CD4-positive, alpha-beta T cell (primary cell): Measurements from ENCODE around the gene ROR1. TPM values are rescaled to one million over a fixed set of nuclear protein-coding genes. Genes with fewer than 3 reads are reported as not detected.

ENCODE experiments used
- ATAC-seq: fragments of 200-7000 bp; cut with Tn5 transposase; one replicate; pipeline ENCODE4 v1.10.0; 2022; ENCODE audit warnings: mild to moderate bottlenecking; ENCODE audit not compliant: poor library complexity
- CTCF ChIA-PET: fragments of 350-600 bp; sonication (Branson Sonifier 250); formaldehyde crosslinking; loops from one replicate; lab custom pipeline; 2021; ENCODE audit warnings: antibody characterized with exemption, inconsistent platforms; lab: Charles Lee
- POLR2A ChIA-PET: fragments of 350-600 bp; sonication (Branson Sonifier 250); formaldehyde crosslinking; loops from one replicate; lab custom pipeline; 2021; ENCODE audit warnings: antibody characterized with exemption, inconsistent platforms; lab: Charles Lee
- DNase-seq, 14 experiments: peaks; one replicate each; pipeline ENCODE4 v3.0.0-alpha.2; 2013 to 2020; ENCODE audit warnings: mixed read lengths in 2 of 14
- H3K27ac ChIP-seq, 2 donors: one replicate each; pipeline versions ENCODE4 v1.5.1 to v1.7.0; 2013; ENCODE audit warnings: low read length in 2 of 2, low read depth in 1 of 2, mild to moderate bottlenecking in 1 of 2
- H3K27me3 ChIP-seq, 2 experiments: 1 replicate in 1 of 2; 2 replicates in 1 of 2; pipeline versions ENCODE4 v1.6.1 to v1.7.0; 2013; ENCODE audit warnings: low read length in 2 of 2, control low read depth in 1 of 2, mild to moderate bottlenecking in 1 of 2, moderate library complexity in 1 of 2; ENCODE audit not compliant: insufficient read depth in 2 of 2, control insufficient read depth in 1 of 2
- H3K36me3 ChIP-seq: one replicate; pipeline ENCODE4 v1.6.1; 2013; ENCODE audit warnings: low read length, control low read depth; ENCODE audit not compliant: insufficient read depth
- H3K4me1 ChIP-seq: one replicate; pipeline ENCODE4 v1.6.1; 2013; ENCODE audit warnings: low read length, control low read depth; ENCODE audit not compliant: insufficient read depth
- H3K4me3 ChIP-seq: one replicate; pipeline ENCODE4 v1.5.1; 2013; ENCODE audit warnings: mild to moderate bottlenecking, low read length, moderate library complexity
- H3K9me3 ChIP-seq, 2 experiments: 1 replicate in 1 of 2; 2 replicates in 1 of 2; pipeline versions ENCODE4 v1.6.1 to v1.7.0; 2013; ENCODE audit warnings: low read length in 2 of 2, mild to moderate bottlenecking in 2 of 2, control low read depth in 1 of 2, moderate library complexity in 1 of 2; ENCODE audit not compliant: control insufficient read depth in 1 of 2, insufficient read depth in 1 of 2
- H3K27ac Mint-ChIP-seq: one replicate; pipeline ENCODE4 v1.8.0; 2020; ENCODE audit warnings: mixed read lengths
- H3K27me3 Mint-ChIP-seq: one replicate; pipeline ENCODE4 v1.8.0; 2021; ENCODE audit warnings: mixed read lengths
- H3K36me3 Mint-ChIP-seq: one replicate; pipeline ENCODE4 v1.8.0; 2021; ENCODE audit warnings: low read depth, mixed read lengths
- H3K4me1 Mint-ChIP-seq: one replicate; pipeline ENCODE4 v1.8.0; 2021; ENCODE audit warnings: low read depth, mixed read lengths
- H3K4me3 Mint-ChIP-seq: one replicate; pipeline ENCODE4 v1.8.0; 2020; ENCODE audit warnings: mild to moderate bottlenecking, mixed read lengths
- H3K9me3 Mint-ChIP-seq: one replicate; pipeline ENCODE4 v1.8.0; 2020; ENCODE audit warnings: mixed read lengths
- intact Hi-C, 2 experiments: fragments of 100-400 bp; cut with DNase I in 1 of 2; cut with micrococcal nuclease in 1 of 2; formaldehyde crosslinking; loops; one replicate each; pipeline versions ENCODE4 v1.15.1 to v1.9.0; 2023 to 2025; cut with DNase I, micrococcal nuclease
- total RNA-seq, 174 experiments: library from RNA in 2 of 174; stranded (reverse) in 2 of 174; gene quantifications; one replicate each; pipeline ENCODE4 v1.2.3 and lab custom pipeline; 2021 to 2026
- TF ChIP-seq, protein P1 (sequence below): fragments of 200-600 bp; IDR thresholded peaks from one replicate; pipeline ENCODE4 v1.8.0; 2022; ENCODE audit warnings: antibody characterized with exemption, mild to moderate bottlenecking

Gene ROR1
- total RNA-seq, 2 experiments from 2014 or later: not detected

DNA sequence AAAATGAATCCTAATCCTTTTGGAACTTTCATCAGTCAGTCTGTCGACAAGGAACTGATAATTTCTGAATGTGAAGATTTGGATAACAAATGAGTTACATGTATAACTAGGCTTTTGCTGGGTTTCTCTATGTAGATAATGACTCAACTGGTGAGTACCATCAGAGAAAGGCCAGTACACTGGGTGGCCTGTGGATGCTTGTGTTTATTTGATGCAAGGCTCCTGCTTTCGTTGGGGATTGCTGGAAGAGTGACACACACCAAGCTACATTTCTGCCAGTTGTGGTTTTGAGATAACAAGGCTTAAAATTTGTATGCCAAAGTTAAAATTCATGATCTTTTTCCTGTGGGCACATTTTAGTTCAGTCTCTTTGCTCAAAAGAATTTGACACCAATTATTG is 314.0 kb downstream of the ROR1 start:
- Mint-ChIP-seq H3K9me3 (no peaks in the 10 kb centered on the region), H3K4me3 (no peak overlapping the region), H3K27me3 (no peaks in the 10 kb centered on the region), H3K36me3 (no peaks in the 10 kb centered on the region), H3K27ac (no peak overlapping the region), H3K4me1 (no peaks in the 10 kb centered on the region)
- POLR2A ChIA-PET: no interaction called here
- DNase-seq (no peak), ATAC-seq (no peak)
- peaks cover 0 to 3% of the 10 kb centered on the region in 2 experiments for H3K9me3 ChIP-seq
- intact Hi-C loops: no loop called here
- peaks cover 0 to 3% of the 10 kb centered on the region in 2 experiments for H3K27me3 ChIP-seq
- H3K4me1 ChIP-seq: no peaks in the 10 kb centered on the region
- H3K36me3 ChIP-seq: no peaks in the 10 kb centered on the region
- TF ChIP-seq, protein P1, sequence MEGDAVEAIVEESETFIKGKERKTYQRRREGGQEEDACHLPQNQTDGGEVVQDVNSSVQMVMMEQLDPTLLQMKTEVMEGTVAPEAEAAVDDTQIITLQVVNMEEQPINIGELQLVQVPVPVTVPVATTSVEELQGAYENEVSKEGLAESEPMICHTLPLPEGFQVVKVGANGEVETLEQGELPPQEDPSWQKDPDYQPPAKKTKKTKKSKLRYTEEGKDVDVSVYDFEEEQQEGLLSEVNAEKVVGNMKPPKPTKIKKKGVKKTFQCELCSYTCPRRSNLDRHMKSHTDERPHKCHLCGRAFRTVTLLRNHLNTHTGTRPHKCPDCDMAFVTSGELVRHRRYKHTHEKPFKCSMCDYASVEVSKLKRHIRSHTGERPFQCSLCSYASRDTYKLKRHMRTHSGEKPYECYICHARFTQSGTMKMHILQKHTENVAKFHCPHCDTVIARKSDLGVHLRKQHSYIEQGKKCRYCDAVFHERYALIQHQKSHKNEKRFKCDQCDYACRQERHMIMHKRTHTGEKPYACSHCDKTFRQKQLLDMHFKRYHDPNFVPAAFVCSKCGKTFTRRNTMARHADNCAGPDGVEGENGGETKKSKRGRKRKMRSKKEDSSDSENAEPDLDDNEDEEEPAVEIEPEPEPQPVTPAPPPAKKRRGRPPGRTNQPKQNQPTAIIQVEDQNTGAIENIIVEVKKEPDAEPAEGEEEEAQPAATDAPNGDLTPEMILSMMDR: no peak
- no peak overlapping the region for H3K4me3 ChIP-seq
- H3K27ac ChIP-seq: no peak overlapping the region
- CTCF ChIA-PET: no interaction called here

DNA sequence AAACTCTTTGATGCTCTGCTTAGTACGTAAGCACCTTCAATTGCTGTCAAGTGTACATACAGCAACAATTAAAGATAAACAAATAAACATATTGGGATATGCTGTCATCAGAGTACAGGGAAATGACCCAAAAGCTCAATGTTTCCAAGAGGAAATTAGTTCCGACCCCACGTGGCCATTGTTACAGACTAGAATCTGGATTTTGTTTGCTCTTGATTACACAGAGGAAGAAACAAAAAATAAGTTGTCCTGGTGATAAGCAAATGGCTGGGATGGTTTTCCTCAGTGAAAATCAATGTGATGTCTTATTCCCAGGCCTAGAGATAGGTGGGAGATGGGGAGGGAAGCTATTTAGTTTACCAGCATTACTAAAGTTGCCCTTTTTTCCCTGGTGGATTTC is 316.6 kb downstream of the ROR1 start:
- POLR2A ChIA-PET: no interaction called here

DNA sequence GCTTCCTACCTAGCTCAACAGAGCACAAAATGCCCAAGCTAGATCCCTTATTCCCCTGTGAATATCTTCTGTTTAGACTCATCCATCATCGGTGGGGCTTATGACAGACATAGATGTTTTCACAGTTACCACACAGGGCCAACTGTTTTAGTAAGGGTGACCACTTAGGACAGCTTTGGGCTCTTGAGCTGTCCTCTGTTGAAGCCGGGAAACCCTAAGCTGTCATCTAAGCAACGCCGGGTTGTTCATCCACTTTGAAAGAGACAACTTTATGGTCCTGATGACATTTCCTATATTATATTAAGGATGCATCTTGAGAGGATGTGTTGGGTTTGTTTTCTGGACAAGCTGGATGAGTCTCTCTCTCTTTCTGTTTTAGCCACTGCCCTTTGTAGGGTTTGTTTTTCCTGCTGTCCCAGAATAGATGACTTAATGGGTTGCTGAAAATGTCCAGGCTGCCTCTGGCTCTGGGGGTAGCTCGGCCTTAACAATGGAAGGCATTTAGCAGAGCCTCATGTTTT is 319.1 kb downstream of the ROR1 start:
- Histone ChIP-seq H3K27me3 (peaks cover 0 to 3% of the 10 kb centered on the region in 2 experiments), H3K36me3 (no peaks in the 10 kb centered on the region), H3K4me3 (no peak overlapping the region), H3K9me3 (peaks cover 0 to 3% of the 10 kb centered on the region in 2 experiments), H3K4me1 (no peaks in the 10 kb centered on the region), H3K27ac (no peak overlapping the region)
- POLR2A ChIA-PET: no interaction called here
- no peaks in the 10 kb centered on the region for H3K4me1 Mint-ChIP-seq
- TF ChIP-seq, protein P1: no peak
- no peak overlapping the region for H3K4me3 Mint-ChIP-seq
- no peak for DNase-seq
- ATAC-seq: no peak
- H3K36me3 Mint-ChIP-seq: no peaks in the 10 kb centered on the region
- H3K9me3 Mint-ChIP-seq: no peaks in the 10 kb centered on the region
- H3K27me3 Mint-ChIP-seq: no peaks in the 10 kb centered on the region
- intact Hi-C loops: no loop called here
- CTCF ChIA-PET: no interaction called here
- H3K27ac Mint-ChIP-seq: no peak overlapping the region

More for the DNA sequence above, 316.6 kb downstream of the ROR1 start:
- intact Hi-C loops: no loop called here
- H3K9me3 ChIP-seq: peaks cover 0 to 3% of the 10 kb centered on the region in 2 experiments
- CTCF ChIA-PET: no interaction called here
- H3K27me3 ChIP-seq: peaks cover 0 to 3% of the 10 kb centered on the region in 2 experiments
- Mint-ChIP-seq H3K4me3 (no peak overlapping the region), H3K9me3 (no peaks in the 10 kb centered on the region), H3K27ac (no peak overlapping the region), H3K36me3 (no peaks in the 10 kb centered on the region), H3K27me3 (no peaks in the 10 kb centered on the region), H3K4me1 (no peaks in the 10 kb centered on the region)
- no peak for DNase-seq
- H3K4me3 ChIP-seq: no peak overlapping the region
- H3K27ac ChIP-seq: no peak overlapping the region
- H3K36me3 ChIP-seq: no peaks in the 10 kb centered on the region
- TF ChIP-seq, protein P1: no peak
- H3K4me1 ChIP-seq: no peaks in the 10 kb centered on the region
- no peak for ATAC-seq
